Spleen (tissue), 7 donors: Measurements from ENCODE around the gene RNASE9.

Source experiments
- POLR2A ChIP-seq, 3 donors: fragments of 450-650 bp; IDR thresholded peaks; one replicate each; pipeline ENCODE4 v1.5.1; 2017; ENCODE audit warnings: antibody characterized with exemption in 3 of 3, mild to moderate bottlenecking in 1 of 3
- POLR2AphosphoS5 ChIP-seq, 3 donors: sonication (generic); formaldehyde crosslinking; IDR thresholded peaks; one replicate each; pipeline ENCODE4 v1.5.1; 2017; ENCODE audit warnings: antibody characterized with exemption in 3 of 3
- TF ChIP-seq, protein P1 (sequence below), 11 experiments: fragments of 200-600 bp in 7 of 11; fragments of 450-650 bp in 4 of 11; sonication (generic) in 4 of 11; IDR thresholded peaks in 8 of 11; conservative IDR thresholded peaks in 3 of 11; 1 replicate in 7 of 11; 2 replicates in 4 of 11; pipeline versions ENCODE4 v1.4.0 to v1.8.0; 2016 to 2021; ENCODE audit warnings: antibody characterized with exemption in 11 of 11, inconsistent platforms in 4 of 11, mild to moderate bottlenecking in 1 of 11
- donor health status: DM: no; HTN: no; CAD: no; lungs with moderate emphysema.
- donor health status: DM: no; HTN: no; CAD: no.
- donor health status: DM: no; HTN: no; CAD: no.

DNA sequence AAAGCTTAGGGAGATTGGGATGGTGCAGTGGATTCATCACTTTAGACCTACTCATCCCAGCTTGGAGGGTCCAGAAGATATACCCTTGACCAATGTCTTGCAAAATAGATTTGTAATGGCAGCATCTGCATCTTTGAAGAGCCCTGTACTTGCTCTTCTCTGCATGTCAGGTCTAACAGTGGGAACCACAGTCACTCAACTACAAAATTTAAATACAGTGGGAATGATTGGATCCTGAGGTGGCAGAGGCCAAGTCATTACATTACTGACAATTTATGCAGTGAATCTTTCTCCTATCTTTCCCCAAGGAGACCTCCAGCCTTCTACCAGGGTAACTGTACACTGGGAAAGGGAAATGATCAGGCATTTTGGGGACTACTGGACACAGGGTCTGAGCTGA, 8.2 kb upstream of the RNASE9 start:
- TF ChIP-seq POLR2AphosphoS5 (IDR thresholded peaks at IDR 0.05) (no peak), POLR2A (IDR thresholded peaks at IDR 0.05) (no peak)
- TF ChIP-seq, protein P1, sequence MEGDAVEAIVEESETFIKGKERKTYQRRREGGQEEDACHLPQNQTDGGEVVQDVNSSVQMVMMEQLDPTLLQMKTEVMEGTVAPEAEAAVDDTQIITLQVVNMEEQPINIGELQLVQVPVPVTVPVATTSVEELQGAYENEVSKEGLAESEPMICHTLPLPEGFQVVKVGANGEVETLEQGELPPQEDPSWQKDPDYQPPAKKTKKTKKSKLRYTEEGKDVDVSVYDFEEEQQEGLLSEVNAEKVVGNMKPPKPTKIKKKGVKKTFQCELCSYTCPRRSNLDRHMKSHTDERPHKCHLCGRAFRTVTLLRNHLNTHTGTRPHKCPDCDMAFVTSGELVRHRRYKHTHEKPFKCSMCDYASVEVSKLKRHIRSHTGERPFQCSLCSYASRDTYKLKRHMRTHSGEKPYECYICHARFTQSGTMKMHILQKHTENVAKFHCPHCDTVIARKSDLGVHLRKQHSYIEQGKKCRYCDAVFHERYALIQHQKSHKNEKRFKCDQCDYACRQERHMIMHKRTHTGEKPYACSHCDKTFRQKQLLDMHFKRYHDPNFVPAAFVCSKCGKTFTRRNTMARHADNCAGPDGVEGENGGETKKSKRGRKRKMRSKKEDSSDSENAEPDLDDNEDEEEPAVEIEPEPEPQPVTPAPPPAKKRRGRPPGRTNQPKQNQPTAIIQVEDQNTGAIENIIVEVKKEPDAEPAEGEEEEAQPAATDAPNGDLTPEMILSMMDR (IDR thresholded peaks at IDR 0.05 in 8 of 11, conservative IDR thresholded peaks at IDR 0.05 in 3 of 11) = no peak
